ENCODE measurements around the gene KCTD13.
"Not testable (repeated sequence)": the region's sequence is repeated elsewhere in the genome, so short reads cannot be mapped to it uniquely, and the experiment has no call there.

KCTD13 gene, protein sequence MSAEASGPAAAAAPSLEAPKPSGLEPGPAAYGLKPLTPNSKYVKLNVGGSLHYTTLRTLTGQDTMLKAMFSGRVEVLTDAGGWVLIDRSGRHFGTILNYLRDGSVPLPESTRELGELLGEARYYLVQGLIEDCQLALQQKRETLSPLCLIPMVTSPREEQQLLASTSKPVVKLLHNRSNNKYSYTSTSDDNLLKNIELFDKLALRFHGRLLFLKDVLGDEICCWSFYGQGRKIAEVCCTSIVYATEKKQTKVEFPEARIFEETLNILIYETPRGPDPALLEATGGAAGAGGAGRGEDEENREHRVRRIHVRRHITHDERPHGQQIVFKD

DNA sequence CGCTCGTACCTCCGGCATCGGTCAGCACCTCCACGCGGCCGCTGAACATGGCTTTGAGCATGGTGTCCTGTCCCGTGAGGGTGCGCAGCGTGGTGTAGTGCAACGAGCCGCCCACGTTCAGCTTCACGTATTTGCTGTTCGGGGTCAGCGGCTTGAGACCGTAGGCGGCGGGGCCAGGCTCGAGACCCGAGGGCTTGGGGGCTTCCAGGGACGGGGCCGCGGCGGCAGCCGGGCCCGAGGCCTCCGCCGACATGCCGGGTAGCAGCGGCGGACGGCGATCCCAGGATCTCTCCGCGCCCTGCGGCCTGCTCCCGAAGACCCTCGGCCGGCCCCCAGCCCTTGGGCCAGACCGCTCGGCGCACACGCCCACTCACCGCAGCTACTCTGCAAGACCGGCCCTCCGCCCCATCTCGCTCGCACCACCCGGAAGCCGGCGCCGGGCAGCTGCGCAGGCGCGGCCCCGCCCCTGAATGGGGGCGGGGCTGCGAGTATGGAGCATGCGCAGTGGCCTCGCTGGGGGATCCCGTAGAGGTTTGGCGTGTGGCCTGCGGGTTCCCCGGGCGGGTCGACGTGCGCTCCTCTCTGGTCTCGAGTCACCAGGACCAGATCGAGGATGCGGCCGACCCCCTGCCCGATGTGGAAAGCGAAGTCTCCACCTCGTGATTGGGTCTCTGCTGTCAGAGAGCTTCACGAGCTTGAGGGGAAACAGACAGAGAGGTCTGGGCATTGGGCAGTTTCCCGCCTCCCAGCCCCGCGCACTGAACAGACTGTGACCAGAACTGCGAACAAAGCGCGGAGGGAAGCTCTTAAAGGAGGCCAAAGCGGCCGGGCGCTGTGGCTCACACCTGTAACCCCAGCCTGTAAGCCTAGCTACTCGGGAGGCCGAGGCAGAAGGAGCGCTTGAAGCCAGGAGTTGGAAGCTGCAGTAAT lies at the start of gene KCTD13:
KCTD13 (minus strand) TSS at position 446 of the 930 bp plus-strand sequence; CDS start at position 253, 193 bp downstream.
- DNase-seq = peak; percentile 90

DNA sequence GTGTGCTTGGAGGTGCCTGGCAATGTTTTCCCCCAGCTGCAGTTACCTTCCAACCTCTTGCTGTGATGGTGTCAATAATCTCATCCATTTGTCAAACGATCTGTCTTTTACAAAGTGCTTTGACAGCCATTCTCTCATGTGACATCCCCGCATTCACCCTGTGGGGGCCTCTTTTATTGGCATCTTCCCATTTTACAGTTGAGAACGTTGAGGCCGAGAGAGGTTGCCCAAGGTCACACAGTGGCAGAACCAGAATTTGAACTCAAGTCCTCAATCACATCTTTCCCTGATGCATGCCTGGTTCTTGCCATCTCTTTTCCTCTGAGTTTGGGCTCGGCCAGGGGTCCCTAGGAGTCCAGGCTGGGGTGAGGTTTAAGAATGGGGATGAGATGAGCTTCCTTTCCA lies 49.1 kb upstream of the KCTD13 start:
- no peak for DNase-seq

DNA sequence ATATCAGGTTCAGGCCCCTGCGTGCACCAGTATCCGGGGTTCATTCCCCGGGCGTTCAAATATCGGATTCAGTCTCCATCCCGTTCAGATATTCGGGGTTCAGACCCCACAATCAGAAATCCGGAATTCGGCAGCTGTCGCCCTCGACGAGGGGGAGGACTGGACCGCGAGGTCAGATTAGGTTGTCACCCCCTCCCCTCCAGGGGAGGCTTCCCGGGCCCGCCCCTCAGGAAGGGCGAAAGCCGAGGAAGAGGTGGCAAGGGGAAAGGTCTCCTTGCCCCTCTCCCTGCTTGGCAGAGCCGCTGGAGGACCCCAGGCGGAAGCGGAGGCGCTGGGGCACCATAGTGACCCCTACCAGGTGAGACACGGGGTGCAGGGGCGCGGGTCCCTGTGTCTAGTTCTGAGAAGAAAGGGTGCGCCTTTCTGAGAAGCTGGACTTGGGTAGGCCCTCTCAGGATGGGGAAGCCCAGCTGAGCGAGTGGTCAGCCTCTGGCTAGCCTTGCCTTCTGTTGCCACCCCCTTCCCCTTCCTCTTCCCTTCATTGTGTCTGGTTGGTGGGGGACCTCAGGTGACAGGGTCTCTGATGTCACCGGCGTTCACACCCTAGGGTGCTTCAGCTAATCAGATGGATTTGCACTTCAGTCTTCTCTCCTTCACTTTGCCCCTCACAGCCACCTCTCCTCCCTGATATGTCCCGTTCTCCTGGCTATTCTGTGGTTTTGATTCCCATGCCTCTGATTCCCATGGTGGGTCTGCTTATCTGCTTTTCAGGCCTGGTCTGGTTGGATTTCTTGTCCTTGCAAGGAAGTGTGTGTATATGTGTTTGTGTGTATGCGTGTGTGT lies 48.5 kb upstream of the KCTD13 start:
- peak; percentile 40 for DNase-seq

DNA sequence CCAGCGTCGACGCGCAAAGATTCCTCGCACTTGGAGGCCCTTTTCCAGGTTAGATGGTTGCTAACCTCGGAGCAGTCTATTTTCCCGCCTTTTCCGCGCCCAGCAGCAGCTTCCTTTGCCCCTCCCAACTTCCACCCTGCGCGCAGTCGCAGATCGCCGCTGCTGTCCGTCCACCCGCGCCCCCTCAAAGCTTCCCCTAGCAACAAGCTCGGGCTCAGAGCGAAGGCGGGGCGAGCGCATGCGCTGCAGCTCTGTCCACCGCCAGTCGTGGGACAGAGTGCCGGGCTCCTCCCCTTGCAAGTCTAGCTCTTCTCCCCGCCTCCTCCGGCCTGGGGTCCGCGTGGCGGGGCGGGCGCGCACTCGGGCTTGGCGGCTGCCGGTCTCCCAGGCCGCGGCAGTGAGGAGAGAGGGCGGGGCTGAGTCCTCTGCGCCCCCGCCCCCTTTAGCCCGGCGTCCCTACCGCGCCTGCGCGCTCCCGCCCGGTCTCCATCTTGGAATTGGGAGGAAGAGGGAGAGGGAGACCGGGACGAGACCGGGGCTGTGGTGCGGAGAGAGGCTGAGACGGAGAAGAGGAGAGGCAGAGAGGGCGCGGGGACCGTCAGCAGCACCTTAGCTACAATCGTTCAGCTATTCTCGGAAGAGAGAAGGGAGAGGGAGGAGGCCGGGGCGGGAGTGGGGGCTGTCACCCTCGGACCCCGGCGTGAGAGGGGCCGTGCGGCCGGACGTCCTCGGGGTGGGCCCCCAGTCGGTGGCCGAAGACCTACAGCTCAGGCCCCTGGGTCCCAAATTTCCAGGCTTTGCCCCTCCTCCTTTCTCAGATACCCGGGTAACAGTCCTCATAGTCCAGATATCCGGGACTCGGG lies 47.6 kb upstream of the KCTD13 start, which contains the start of gene TAOK2:
TAOK2 (plus strand) TSS at position 485 of the 863 bp plus-strand sequence. CDS start 3,905 bp downstream, outside the sequence.
- peak; percentile 99 for DNase-seq

DNA sequence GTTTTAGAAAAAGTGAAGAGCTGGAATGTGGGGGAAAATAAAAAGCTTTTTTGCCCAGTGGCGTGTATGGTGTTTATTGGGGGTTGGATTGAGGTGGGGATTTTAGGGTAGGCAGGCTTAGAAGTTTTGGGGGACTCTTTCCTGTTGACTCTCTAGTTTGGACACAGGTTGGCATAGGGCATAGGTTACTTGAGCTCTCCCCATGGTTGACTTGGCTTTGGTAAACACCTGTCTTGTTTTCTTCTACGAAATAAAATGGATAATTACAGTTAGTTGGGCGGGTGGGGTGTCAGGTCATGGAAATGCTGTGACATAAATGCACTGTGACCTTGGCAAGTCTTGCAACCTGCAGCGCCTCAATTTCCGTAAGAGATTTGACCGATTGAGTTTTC lies 47.0 kb upstream of the KCTD13 start:
- no peak for DNase-seq

DNA sequence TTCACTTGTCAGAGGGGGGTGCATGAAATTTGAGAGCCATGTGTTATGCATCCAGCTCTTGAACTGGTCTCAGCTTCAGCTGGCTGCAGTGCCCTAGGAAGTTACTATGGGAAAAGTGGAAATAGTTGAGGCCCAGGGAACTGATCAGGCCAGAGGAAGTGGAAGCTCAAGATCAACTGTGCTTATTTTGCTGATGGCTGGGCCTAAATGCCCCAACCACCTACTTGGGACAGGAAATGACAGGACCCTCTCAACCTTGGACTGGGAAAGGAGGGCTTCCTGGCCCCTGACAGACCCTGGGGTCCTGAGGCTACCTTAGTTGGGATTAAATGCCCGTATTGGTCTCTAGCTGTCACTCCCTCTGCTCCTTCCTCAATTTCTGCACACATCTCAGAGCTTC lies 46.5 kb upstream of the KCTD13 start:
- no peak for DNase-seq

DNA sequence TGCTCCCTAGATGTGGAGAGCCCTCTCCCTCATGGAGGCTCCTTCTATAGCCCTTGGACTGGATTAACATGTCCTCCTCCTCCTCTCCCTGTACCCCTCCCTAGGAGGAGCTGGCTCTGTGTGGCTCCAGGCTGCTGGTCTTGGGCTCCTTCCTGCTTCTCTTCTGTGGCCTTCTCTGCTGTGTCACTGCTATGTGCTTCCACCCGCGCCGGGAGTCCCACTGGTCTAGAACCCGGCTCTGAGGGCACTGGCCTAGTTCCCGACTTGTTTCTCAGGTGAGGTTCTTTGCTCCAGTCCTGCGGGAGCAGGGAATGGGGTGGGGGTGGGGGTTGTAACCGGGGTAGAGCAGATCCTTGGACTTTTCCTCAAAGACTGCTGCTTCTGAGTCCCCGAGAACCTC lies 45.3 kb upstream of the KCTD13 start:
- DNase-seq = no peak

DNA sequence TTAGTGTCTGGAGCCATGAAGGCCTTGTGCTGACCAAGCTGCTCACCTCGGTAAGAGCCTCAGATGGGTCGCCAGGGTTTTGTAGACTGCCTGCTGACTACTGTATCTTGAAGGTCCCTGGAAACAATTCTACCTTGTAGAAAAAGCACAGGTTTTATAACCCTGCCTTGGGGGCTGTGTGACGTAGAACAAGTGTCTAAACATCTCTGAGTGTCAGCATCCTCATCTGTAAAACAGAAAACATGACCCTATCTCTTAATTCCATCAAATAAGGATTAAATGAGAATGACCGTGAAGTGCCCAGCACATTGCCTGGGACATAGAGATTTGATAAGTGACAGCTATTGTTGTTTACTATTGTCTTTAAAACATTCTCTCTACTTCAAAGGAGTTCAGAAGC lies 42.2 kb upstream of the KCTD13 start:
- DNase-seq = no peak

DNA sequence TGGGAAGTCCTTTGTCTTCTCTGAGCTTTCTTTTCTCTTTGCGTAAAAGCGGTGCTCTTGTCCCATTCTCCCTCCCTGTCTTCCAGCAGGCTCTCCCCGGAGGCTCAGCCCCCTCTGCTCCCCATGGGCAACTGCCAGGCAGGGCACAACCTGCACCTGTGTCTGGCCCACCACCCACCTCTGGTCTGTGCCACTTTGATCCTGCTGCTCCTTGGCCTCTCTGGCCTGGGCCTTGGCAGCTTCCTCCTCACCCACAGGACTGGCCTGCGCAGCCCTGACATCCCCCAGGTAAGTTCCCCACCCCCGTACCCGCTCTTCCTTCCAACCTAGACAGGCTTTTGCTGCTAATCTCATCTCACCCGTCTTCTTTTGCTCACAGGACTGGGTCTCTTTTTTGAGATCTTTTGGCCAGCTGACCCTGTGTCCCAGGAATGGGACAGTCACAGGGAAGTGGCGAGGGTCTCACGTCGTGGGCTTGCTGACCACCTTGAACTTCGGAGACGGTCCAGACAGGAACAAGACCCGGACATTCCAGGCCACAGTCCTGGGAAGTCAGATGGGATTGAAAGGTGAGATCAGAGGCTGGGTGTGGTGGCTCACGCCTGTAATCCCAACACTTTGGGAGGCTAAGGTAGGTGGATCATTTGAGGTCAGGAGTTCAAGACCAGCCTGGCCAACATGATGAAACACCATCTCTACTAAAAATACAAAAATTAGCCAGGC lies 37.2 kb upstream of the KCTD13 start:
- DNase-seq = no peak

DNA sequence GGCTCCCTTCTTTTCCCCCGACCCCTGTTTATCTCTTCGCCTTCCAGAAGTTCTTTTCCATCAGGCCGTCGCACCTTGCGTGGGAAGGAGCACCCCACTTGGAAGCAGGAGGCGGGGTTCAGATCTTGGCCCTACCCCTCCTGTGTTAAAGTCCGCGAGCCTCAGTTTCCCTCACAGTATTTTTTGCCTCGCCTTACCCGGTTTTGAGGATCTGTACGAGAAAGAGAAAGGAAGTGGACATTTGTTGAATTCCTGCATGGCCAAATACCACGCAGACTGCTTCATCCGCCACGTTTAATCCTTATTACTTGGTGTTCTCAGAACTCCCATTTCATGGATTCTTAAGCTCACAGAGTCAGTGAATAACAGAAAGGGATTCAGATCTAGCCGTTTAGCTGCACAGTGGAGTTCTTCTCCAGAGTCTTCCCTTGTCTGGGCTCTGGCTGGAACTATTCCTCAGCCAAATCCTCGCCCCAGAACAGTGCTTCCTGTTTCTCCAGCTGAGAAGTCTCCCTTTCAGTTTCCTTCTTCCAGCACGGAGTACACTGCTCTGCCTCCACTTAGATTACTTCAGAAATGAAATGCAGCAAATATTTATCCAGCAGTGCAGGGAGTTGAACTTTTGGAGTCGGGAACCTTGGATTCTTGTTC lies 36.4 kb upstream of the KCTD13 start:
- DNase-seq = no peak

DNA sequence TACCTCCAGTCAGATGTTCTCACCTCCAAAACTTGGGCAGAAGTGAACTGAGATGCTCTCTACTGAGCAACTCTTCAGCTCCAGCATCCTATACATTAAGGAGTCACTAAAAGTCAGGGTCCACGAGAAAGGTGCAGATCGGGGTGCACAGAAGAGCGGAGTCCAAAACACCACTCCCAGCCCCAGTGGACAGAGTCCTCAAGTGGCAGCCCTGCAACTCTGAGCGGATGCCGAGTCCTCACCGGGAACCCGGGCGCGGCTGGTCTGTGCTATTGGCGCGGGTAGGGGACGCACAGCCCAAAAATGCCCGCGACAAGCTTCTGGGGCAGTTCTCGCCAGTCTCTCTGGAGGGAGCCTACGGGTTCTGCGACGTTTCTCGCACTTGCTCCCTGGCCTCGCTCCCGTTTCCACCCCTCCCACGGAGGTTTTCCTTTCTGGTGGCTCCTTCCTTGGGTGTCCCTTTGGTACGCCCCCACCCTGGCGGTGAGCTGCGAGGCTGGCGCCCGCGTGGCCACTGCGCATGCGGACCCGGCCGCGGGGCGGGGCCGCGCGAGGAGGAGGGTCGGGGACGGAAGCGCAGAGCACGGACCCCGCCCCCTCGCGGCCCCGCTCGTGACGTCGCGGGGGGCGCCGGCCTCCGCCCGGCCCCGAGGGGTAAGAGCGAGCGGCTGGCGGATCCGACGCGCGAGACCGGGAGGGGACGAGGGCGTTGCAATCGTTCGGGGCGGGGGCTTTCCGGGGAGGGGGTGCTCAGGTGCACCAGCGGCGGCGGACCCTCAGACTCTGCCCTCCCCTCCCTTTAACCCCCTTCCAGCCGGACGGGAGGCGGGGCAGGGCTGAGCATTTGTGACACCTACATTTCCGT lies 35.7 kb upstream of the KCTD13 start, which contains the start of gene TMEM219:
TMEM219 (plus strand) TSS at position 601 of the 865 bp plus-strand sequence. CDS start 1,065 bp downstream, outside the sequence.
- DNase-seq = peak; percentile 93

DNA sequence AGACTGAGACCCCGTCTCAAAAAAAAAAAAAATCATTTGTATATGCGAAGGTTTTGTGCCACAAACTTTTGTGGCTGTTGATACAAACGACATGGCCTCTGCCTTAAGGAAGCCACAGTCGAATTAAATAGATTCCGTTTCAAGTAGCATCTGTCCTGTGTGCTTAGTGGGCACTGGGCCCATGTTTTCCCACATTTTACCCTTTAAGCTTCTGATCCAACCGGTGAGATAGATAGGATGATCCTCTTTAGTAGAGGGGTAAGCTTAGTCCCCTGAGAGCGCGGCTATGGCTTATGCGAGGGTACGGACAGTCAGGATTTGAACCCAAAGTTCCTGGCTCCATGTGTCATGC lies 35.1 kb upstream of the KCTD13 start:
- no peak for DNase-seq

DNA sequence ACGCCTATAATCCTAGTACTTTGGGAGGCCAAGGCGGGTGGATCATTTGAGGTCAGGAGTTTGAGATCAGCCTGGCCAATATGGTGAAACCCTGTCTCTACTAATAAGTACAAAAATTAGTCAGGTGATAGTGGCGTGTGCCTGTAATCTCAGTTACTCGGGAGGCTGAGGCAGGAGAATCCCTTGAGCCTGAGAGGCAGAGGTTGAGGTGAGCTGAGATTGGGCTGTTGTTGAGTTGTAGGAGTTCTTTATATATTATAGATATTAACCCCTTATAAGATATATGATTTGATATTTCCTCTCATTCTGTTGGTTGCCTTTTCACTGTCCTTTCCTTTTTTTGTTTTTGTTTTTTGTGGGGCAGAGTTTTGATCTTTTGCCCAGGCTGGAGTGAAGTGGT lies 33.8 kb upstream of the KCTD13 start:
- not testable (repeated sequence) for DNase-seq

DNA sequence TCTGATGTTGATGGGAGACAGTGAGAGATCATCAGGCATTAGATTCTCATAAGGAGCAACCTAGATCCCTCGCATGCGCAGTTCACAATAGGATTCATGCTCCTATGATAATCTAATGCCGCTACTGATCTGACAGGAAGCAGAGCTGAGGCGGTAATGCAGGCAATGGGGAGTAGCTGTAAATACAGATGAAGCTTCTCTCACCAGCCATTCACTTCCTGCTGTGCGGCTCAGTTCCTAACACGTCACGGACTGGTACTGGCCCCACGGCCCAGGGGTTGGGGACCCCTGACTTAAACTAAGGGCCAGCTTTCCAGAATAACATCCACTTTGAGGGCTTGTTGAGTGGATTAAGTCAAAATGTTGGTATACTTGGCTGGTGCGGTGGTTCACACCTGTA lies 33.3 kb upstream of the KCTD13 start:
- no peak for DNase-seq

DNA sequence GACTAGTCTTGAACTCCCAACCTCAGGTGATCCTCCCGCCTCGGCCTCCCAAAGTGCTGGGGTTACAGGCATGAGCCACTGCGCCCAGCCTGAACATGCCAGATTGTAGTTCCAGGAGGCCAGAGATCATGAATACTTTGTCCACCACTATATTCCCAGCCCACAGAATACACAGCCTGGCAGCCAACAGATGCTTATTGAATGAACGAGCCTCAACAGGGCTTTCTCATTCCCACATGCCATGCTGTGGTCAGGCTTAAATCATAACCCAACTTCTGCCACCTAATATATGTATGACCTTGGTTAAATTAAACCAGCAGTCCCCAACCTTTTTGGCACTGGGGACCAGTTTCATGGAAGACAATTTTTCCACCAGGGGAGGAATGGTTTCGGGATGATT lies 32.7 kb upstream of the KCTD13 start:
- no peak for DNase-seq

DNA sequence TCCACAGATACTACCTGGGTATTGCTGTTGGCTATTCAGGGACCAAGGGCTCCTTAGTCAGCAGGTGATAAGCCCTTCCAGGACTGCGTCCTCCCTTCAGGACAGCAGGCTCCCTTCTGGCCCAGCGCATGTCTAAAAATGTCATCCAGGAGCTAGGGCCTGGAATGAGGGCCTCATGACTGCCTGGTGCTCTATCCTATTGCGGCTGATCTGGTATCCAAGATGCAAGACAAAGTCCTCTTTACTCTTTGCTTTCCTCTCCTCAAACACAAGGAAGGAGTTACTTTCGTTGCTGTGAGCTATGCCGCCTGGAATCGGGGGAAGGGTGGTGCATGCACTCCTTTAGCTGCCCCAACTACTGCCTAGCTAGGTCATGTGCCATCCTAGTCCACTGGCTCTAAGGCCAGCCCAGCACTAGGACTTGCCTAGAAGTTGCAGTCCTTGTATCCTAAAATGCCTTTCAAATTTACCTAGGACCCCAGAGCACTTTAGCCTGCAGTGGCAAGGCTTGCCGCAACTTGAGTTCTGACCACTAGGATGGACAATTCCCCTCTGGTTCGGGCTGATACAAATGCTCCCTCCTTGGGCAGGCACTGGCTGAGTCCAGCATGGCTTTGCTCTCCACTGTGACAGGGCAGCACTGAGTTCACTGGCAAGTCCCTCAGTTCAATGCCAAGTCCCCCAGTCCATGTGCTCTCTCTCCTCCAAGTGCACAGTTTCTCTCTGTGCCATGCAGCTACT lies 25.8 kb upstream of the KCTD13 start:
- DNase-seq = no peak

DNA sequence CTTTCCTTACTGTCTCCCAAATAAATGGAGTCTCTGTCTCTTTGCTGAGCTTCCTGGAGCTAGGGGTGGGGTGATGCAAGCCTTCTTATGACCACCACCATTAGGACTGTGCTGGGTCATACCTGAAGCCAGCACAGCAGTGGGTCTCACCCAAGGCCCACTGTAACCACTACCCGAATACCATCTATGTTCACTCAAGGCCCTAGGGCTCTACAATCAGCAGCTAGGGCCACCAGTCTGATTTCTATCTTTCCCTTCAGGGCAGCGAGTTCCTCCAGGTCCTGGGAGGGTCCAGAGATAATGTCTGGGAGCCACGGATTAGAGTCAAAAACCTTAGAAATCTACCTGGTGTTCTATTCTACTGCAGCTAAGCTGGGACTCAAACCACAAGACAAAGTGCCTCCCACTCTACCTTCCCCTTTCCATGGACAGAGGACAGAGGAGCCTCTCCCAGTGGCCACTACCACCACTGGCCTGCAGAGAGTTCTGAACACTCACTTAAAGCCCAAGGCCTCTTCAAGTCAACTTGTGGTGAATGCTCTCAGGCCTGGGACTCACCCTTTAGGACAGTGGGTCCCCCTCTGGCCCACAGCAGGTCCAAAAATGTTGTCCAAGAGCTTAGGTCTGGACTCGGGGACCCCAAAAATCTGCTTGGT lies 24.9 kb upstream of the KCTD13 start:
- no peak for DNase-seq

DNA sequence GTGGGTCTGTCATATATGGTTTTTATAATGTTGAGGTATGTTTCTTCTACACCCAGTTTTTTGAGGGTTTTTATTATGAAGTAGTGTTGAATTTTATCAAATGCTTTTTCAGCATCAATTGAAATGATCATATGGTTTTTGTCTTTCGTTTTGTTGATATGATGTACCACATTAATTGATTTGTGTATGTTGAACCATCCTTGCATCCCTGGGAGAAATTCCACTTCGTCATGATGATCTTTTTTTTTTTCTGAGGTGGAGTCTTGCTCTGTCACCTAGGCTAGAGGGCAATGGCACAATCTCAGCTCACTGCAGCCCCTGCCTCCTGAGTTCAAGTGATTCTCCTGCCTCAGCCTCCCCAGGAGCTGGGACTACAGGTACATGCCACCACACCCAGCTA lies 21.9 kb upstream of the KCTD13 start:
- no peak for DNase-seq
